Ovary (tissue), 9 donors: ENCODE data around the gene AHR. TPM values are rescaled to one million over a fixed set of nuclear protein-coding genes. Genes with fewer than 3 reads are reported as not detected.

ENCODE experiments used
- DNase-seq, 5 donors: peaks; one replicate each; pipeline ENCODE4 v3.0.0-alpha.2; 2019 to 2020
- H3K27ac ChIP-seq, 2 donors: fragments of 200-600 bp; one replicate each; pipeline versions ENCODE4 v1.5.1 to v1.8.0; 2019 to 2022
- H3K27me3 ChIP-seq: fragments of 200-600 bp; one replicate; pipeline ENCODE4 v1.8.0; 2022
- H3K36me3 ChIP-seq: fragments of 200-600 bp; sonication (generic); one replicate; pipeline ENCODE4 v1.5.1; 2019
- H3K4me1 ChIP-seq: one replicate; pipeline ENCODE4 v1.8.1; 2013; ENCODE audit warnings: mild to moderate bottlenecking, moderate library complexity; ENCODE audit not compliant: insufficient read depth
- H3K4me3 ChIP-seq: fragments of 200-600 bp; sonication (generic); one replicate; pipeline ENCODE4 v1.5.1; 2017
- H3K9me3 ChIP-seq, 2 donors: fragments of 200-600 bp in 1 of 2; sonication (generic) in 1 of 2; one replicate each; pipeline versions ENCODE4 v1.5.1 to v1.8.1; 2013 to 2019; ENCODE audit warnings: mild to moderate bottlenecking in 1 of 2, moderate library complexity in 1 of 2
- CTCF ChIP-seq, 3 donors: fragments of 450-650 bp in 2 of 3; fragments of 200-600 bp in 1 of 3; IDR thresholded peaks; one replicate each; pipeline versions ENCODE4 v1.5.1 to v1.8.0; 2016 to 2022; ENCODE audit warnings: antibody characterized with exemption in 3 of 3, mild to moderate bottlenecking in 1 of 3
- EP300 ChIP-seq: sonication (generic); formaldehyde crosslinking; IDR thresholded peaks from one replicate; pipeline ENCODE4 v1.6.1; 2017; ENCODE audit warnings: antibody characterized with exemption
- POLR2A ChIP-seq: fragments of 450-650 bp; IDR thresholded peaks from one replicate; pipeline ENCODE4 v1.6.1; 2017; ENCODE audit warnings: antibody characterized with exemption, mild to moderate bottlenecking, moderate library complexity
- WGBS, 3 donors: extraction: QIAGEN DNeasy Blood & Tissue Kit in 1 of 3; methylation state at CpG; one replicate each; pipeline versions ENCODE4 v1.1.5 to v1.1.7; 2013 to 2017; 5-methylcytosine and 5-hydroxymethylcytosine counted together
- intact Hi-C, 4 donors: fragments of 100-400 bp; cut with DNase I; formaldehyde crosslinking; loops; one replicate each; pipeline versions ENCODE4 v1.11.0 to v1.15.1; 2022 to 2023
- polyA plus RNA-seq, 2 donors: library from polyadenylated mRNA; stranded (reverse); fragments of 200-250 nt in 1 of 2; fragments of 350-450 nt in 1 of 2; fragmentation: Illumina TruSeq in 1 of 2; extraction: RNeasy Lipid Tissue Mini Kit (QIAGEN cat#74804) in 1 of 2; gene quantifications; one replicate each; pipeline ENCODE4 v1.2.3, GENCODE V29; 2013 to 2014
- total RNA-seq, 7 donors: library from RNA; depleted of rRNA in 2 of 7; stranded (reverse); fragments of >200 nt in 2 of 7; fragmentation: NEBNext Ultra II Directional in 3 of 7; extraction: Animal tissue kit (Norgen Biotek cat#: 25700) in 3 of 7; gene quantifications; one replicate each; pipeline versions ENCODE4 v1.1.0 to v1.2.4, GENCODE V29; 2016 to 2023
- donor health status: DM: no; HTN: no; CAD: no; lungs with moderate emphysema.
- donor health status: DM: no; HTN: no; CAD: no.
- donor health status: Bipolar disorder and iron deficiency.
- donor health status: DM: yes; HTN: yes; CAD: no.
- donor health status: DM: no; HTN: no; CAD: no.
- donor health status: DM: yes; HTN: yes; CAD: no.

Gene AHR
- total and polyA plus RNA-seq, 9 donors: 9.7 to 105 (median 40.9) TPM

- Histone ChIP-seq H3K4me1 (peaks cover 3% of the 10 kb centered on the region), H3K4me3 (no peak overlapping the region)
- intact Hi-C loops: no loop called here
Measured at GRCh38 chr7:17307000-17307399, 8.5 kb downstream of the AHR start.

GRCh38 chr7:17307558-17307957, 9.1 kb downstream of the AHR start:
- no peak overlapping the region for H3K27ac ChIP-seq
- TF ChIP-seq CTCF (IDR thresholded peaks at IDR 0.05) (no peak), POLR2A (no peak)
- WGBS, 3 donors: 71 to 85% (median 83%) methylated on average over 5 of the region's 5 CpGs
- H3K9me3 ChIP-seq: no peaks in the 10 kb centered on the region
- no peak overlapping the region for H3K4me3 ChIP-seq
- no peaks in the 10 kb centered on the region for H3K36me3 ChIP-seq
- intact Hi-C loops: no loop called here
- H3K27me3 ChIP-seq: no peaks in the 10 kb centered on the region
- no peak for DNase-seq
- peaks cover 3% of the 10 kb centered on the region for H3K4me1 ChIP-seq

More at GRCh38 chr7:17307000-17307399, 8.5 kb downstream of the AHR start:
- no peak for TF ChIP-seq CTCF (IDR thresholded peaks at IDR 0.05)
- no peak for TF ChIP-seq POLR2A
- TF ChIP-seq EP300: no peak
- Histone ChIP-seq H3K27ac (no peak overlapping the region), H3K27me3 (no peaks in the 10 kb centered on the region), H3K9me3 (no peaks in the 10 kb centered on the region), H3K36me3 (no peaks in the 10 kb centered on the region)
- DNase-seq: no peak
- 54 to 66% (median 64%) methylated on average over 1 of the region's 1 CpG for WGBS, 3 donors

GRCh38 chr7:17307969-17308648, 9.7 kb downstream of the AHR start:
- Histone ChIP-seq H3K27me3 (no peaks in the 10 kb centered on the region), H3K4me1 (peaks cover 3% of the 10 kb centered on the region), H3K27ac (no peak overlapping the region), H3K36me3 (no peaks in the 10 kb centered on the region), H3K4me3 (no peak overlapping the region), H3K9me3 (no peaks in the 10 kb centered on the region)
- TF ChIP-seq POLR2A: no peak
- TF ChIP-seq CTCF (IDR thresholded peaks at IDR 0.05): no peak
- no peak for TF ChIP-seq EP300
- WGBS, 3 donors: 87 to 89% (median 89%) methylated on average over 2 of the region's 2 CpGs
- intact Hi-C loops: no loop called here
- no peak for DNase-seq

- Histone ChIP-seq H3K36me3 (no peaks in the 10 kb centered on the region), H3K27me3 (no peaks in the 10 kb centered on the region), H3K9me3 (no peaks in the 10 kb centered on the region), H3K4me3 (no peak overlapping the region), H3K27ac (no peak overlapping the region), H3K4me1 (no peaks in the 10 kb centered on the region)
- DNase-seq: no peak
- TF ChIP-seq CTCF (IDR thresholded peaks at IDR 0.05): no peak
- no peak for TF ChIP-seq EP300
- TF ChIP-seq POLR2A: no peak
- 87 to 90% (median 89%) methylated on average over 4 of the region's 4 CpGs for WGBS, 3 donors
- intact Hi-C loops: no loop called here
Measured at GRCh38 chr7:17311194-17311593, 12.7 kb downstream of the AHR start.
